ENCODE data around the gene P4HA2. TPM values are rescaled to one million over a fixed set of nuclear protein-coding genes. Genes with fewer than 3 reads are reported as not detected.

P4HA2 gene
- total RNA-seq, 1 donor from 2014 or later = 19.0 TPM

- no peak for ATAC-seq
Measured at GRCh38 chr5:132250547-132250946, 22.9 kb upstream of the P4HA2 start.

GRCh38 chr5:132246806-132247205 is 19.2 kb upstream of the P4HA2 start:
- ATAC-seq = no peak

GRCh38 chr5:132245593-132245992 is 17.9 kb upstream of the P4HA2 start:
- ATAC-seq = no peak

- ATAC-seq = no peak
Measured at GRCh38 chr5:132243366-132243977, 15.8 kb upstream of the P4HA2 start.

- no peak for ATAC-seq
Measured at GRCh38 chr5:132239776-132240175, 12.1 kb upstream of the P4HA2 start.

- no peak for ATAC-seq
Measured at GRCh38 chr5:132238901-132239500, 11.3 kb upstream of the P4HA2 start.

GRCh38 chr5:132238169-132238744 is 10.6 kb upstream of the P4HA2 start:
- ATAC-seq = peak; percentile 73

- ATAC-seq = no peak
Measured at GRCh38 chr5:132237670-132238069, 10.0 kb upstream of the P4HA2 start.

GRCh38 chr5:132237141-132237540 is 9.5 kb upstream of the P4HA2 start:
- ATAC-seq = peak; percentile 49

- ATAC-seq = no peak
Measured at GRCh38 chr5:132235340-132235739, 7.7 kb upstream of the P4HA2 start.

- ATAC-seq = no peak
Measured at GRCh38 chr5:132234684-132235062, 7.0 kb upstream of the P4HA2 start.

GRCh38 chr5:132233811-132234683 is 6.4 kb upstream of the P4HA2 start:
- no peak for ATAC-seq

GRCh38 chr5:132233081-132233480 is 5.4 kb upstream of the P4HA2 start:
- ATAC-seq = no peak

GRCh38 chr5:132232465-132232864 is 4.8 kb upstream of the P4HA2 start:
- ATAC-seq = no peak

- no peak for ATAC-seq
Measured at GRCh38 chr5:132230871-132231270, 3.2 kb upstream of the P4HA2 start.

- no peak for ATAC-seq
Measured at GRCh38 chr5:132229236-132229635, 1.6 kb upstream of the P4HA2 start.

- no peak for ATAC-seq
Measured at GRCh38 chr5:132228241-132229035, 785 bp upstream of the P4HA2 start.

GRCh38 chr5:132227235-132227484 is 493 bp downstream of the P4HA2 start:
- no peak for ATAC-seq

- no peak for ATAC-seq
Measured at GRCh38 chr5:132226516-132227234, 978 bp downstream of the P4HA2 start.

- ATAC-seq = peak; percentile 49
Measured at GRCh38 chr5:132225165-132226032, 2.3 kb downstream of the P4HA2 start.

GRCh38 chr5:132224716-132225115 is 2.9 kb downstream of the P4HA2 start:
- ATAC-seq = no peak

Data from esophagus mucosa (tissue), 1 donor.